Muscle of back (tissue), 11 donors: ENCODE results near the gene FDCSP. TPM values are rescaled to one million over a fixed set of nuclear protein-coding genes. Genes with fewer than 3 reads are reported as not detected.
"Not testable (repeated sequence)": the region's sequence is repeated elsewhere in the genome, so short reads cannot be mapped to it uniquely, and the experiment has no call there.

Source experiments
- DNase-seq, 3 donors: peaks; one replicate each; pipeline versions ENCODE4 v3.0.0 to v3.0.0-alpha.2; 2013
- polyA plus RNA-seq, 10 donors: library from polyadenylated mRNA; unstranded; fragments of 120-200 nt; gene quantifications; one replicate each; pipeline ENCODE4 v1.2.1, GENCODE V29; 2013; ENCODE audit not compliant: insufficient read length in 10 of 10

Gene FDCSP
- polyA plus RNA-seq, 10 donors: 0.38 to 4.5 (median 2.4) TPM; not detected in 4

GRCh38 chr4:70239131-70239883 lies 13.4 kb downstream of the FDCSP start:
- DNase-seq: no peak

GRCh38 chr4:70239884-70240591 lies 14.1 kb downstream of the FDCSP start:
- no peak for DNase-seq

GRCh38 chr4:70242297-70242696 lies 16.4 kb downstream of the FDCSP start, which contains the start of gene CSN3:
CSN3 (plus strand) TSS chr4:70242597; CDS start chr4:70244820, 2,223 bp downstream.
- DNase-seq: not testable (repeated sequence)

- DNase-seq: no peak
Observed at GRCh38 chr4:70243091-70243490, 17.2 kb downstream of the FDCSP start.

GRCh38 chr4:70251250-70251944 lies 25.5 kb downstream of the FDCSP start:
- DNase-seq: no peak

- no peak for DNase-seq
Observed at GRCh38 chr4:70251945-70252277, 26.0 kb downstream of the FDCSP start.

GRCh38 chr4:70269674-70270073 lies 43.8 kb downstream of the FDCSP start:
- peak in 2 of 3 donors; percentile 0 to 2 for DNase-seq

GRCh38 chr4:70277121-70277520 lies 51.2 kb downstream of the FDCSP start:
- DNase-seq: no peak

- DNase-seq: no peak
Observed at GRCh38 chr4:70280567-70280966, 54.6 kb downstream of the FDCSP start.

Other genes starting within 250 kb of the FDCSP start
- not detected for gene STATH, start 230.2 kb upstream of the FDCSP start, polyA plus RNA-seq
- gene HTN3, start 197.7 kb upstream of the FDCSP start, polyA plus RNA-seq: not detected
- under 1 TPM in 1 of 10 donors, not detected in 9; 0.07 TPM for gene HTN1, start 175.7 kb upstream of the FDCSP start, polyA plus RNA-seq
- gene PRR27, start 71.9 kb upstream of the FDCSP start, polyA plus RNA-seq: under 1 TPM in 1 of 10 donors, not detected in 9; 0.05 TPM
- under 1 TPM in 3 of 10 donors, not detected in 7; 0.32 to 0.77 (median 0.34) TPM for gene ODAM, start 30.4 kb upstream of the FDCSP start, polyA plus RNA-seq
- gene CSN3, start 16.5 kb downstream of the FDCSP start, polyA plus RNA-seq: not detected
- gene CABS1, start 108.9 kb downstream of the FDCSP start, polyA plus RNA-seq: under 1 TPM in 1 of 10 donors, not detected in 9; 0.14 TPM
- not detected for gene SMR3A, start 134.6 kb downstream of the FDCSP start, polyA plus RNA-seq
- gene SMR3B, start 157.0 kb downstream of the FDCSP start, polyA plus RNA-seq: under 1 TPM in 1 of 10 donors, not detected in 9; 0.22 TPM
- gene OPRPN, start 171.8 kb downstream of the FDCSP start, polyA plus RNA-seq: not detected
- gene MUC7, start 246.1 kb downstream of the FDCSP start, polyA plus RNA-seq: not detected